HEK293 (cell line): Measurements from ENCODE around the gene TEDDM1.

Source experiments
- GLIS1 ChIP-seq: fragments of 450-650 bp; formaldehyde crosslinking; IDR thresholded peaks from 2 replicates; pipeline ENCODE4 v1.5.1; 2016; ENCODE audit warnings: missing biosample characterization, missing genetic modification characterization
- KLF1 ChIP-seq: fragments of 450-650 bp; formaldehyde crosslinking; IDR thresholded peaks from 2 replicates; pipeline ENCODE4 v1.5.1; 2016; ENCODE audit warnings: missing biosample characterization, missing genetic modification characterization
- ZNF214 ChIP-seq: fragments of 450-650 bp; formaldehyde crosslinking; IDR thresholded peaks from 2 replicates; pipeline ENCODE4 v1.5.1; 2017; ENCODE audit warnings: missing biosample characterization, mild to moderate bottlenecking, missing genetic modification characterization, borderline replicate concordance
- ZNF24 ChIP-seq: fragments of 450-650 bp; formaldehyde crosslinking; IDR thresholded peaks from 2 replicates; pipeline ENCODE4 v1.5.1; 2016; ENCODE audit warnings: missing biosample characterization, missing genetic modification characterization
- ZNF776 ChIP-seq: fragments of 450-650 bp; formaldehyde crosslinking; IDR thresholded peaks from 2 replicates; pipeline ENCODE4 v1.5.0; 2017; ENCODE audit warnings: missing biosample characterization, missing genetic modification characterization, borderline replicate concordance
- TF ChIP-seq, protein P1 (sequence below): fragments of 450-650 bp; formaldehyde crosslinking; IDR thresholded peaks from 2 replicates; pipeline ENCODE4 v1.5.1; 2016; ENCODE audit warnings: missing biosample characterization, missing genetic modification characterization
- TF ChIP-seq, protein P2 (sequence below): sonication (generic); formaldehyde crosslinking; IDR thresholded peaks from 2 replicates; pipeline ENCODE4 v1.8.1; 2022; ENCODE audit warnings: mild to moderate bottlenecking, moderate library complexity, missing genetic modification reagents
- TF ChIP-seq, protein P3 (sequence below): fragments of 450-650 bp; formaldehyde crosslinking; IDR thresholded peaks from 2 replicates; pipeline ENCODE4 v1.5.1; 2017; ENCODE audit warnings: missing biosample characterization, missing genetic modification characterization

DNA sequence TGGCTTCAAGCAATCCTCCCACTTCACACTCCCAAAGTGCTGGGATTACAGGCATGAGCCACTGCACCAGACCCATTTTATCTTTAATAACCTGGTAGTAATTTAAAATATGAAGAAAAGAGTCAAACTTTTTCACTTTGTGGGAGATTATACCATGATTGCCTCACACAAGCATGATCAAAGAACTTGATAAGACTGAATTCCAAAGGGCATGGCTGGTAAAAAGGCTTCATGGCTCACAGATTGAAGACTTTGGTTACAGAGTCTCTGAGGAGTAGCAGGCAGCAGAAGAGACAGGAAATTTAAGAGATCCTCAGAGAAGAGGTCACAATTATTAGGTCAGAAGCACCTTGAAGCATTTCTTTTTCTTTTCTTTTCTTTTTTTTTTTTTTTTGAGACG, 33.1 kb upstream of the TEDDM1 start:
- TF ChIP-seq GLIS1 (tag by site-specific recombination) (no peak), KLF1 (tag by site-specific recombination) (no peak), ZNF776 (tag by site-specific recombination) (no peak), ZNF24 (tag by site-specific recombination) (no peak), ZNF214 (tag by site-specific recombination) (no peak)
- TF ChIP-seq, protein P1, sequence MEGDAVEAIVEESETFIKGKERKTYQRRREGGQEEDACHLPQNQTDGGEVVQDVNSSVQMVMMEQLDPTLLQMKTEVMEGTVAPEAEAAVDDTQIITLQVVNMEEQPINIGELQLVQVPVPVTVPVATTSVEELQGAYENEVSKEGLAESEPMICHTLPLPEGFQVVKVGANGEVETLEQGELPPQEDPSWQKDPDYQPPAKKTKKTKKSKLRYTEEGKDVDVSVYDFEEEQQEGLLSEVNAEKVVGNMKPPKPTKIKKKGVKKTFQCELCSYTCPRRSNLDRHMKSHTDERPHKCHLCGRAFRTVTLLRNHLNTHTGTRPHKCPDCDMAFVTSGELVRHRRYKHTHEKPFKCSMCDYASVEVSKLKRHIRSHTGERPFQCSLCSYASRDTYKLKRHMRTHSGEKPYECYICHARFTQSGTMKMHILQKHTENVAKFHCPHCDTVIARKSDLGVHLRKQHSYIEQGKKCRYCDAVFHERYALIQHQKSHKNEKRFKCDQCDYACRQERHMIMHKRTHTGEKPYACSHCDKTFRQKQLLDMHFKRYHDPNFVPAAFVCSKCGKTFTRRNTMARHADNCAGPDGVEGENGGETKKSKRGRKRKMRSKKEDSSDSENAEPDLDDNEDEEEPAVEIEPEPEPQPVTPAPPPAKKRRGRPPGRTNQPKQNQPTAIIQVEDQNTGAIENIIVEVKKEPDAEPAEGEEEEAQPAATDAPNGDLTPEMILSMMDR = no peak
- TF ChIP-seq, protein P2, sequence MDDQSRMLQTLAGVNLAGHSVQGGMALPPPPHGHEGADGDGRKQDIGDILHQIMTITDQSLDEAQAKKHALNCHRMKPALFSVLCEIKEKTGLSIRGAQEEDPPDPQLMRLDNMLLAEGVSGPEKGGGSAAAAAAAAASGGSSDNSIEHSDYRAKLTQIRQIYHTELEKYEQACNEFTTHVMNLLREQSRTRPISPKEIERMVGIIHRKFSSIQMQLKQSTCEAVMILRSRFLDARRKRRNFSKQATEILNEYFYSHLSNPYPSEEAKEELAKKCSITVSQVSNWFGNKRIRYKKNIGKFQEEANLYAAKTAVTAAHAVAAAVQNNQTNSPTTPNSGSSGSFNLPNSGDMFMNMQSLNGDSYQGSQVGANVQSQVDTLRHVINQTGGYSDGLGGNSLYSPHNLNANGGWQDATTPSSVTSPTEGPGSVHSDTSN (CRISPR knock-in tag) = no peak
- TF ChIP-seq, protein P3, sequence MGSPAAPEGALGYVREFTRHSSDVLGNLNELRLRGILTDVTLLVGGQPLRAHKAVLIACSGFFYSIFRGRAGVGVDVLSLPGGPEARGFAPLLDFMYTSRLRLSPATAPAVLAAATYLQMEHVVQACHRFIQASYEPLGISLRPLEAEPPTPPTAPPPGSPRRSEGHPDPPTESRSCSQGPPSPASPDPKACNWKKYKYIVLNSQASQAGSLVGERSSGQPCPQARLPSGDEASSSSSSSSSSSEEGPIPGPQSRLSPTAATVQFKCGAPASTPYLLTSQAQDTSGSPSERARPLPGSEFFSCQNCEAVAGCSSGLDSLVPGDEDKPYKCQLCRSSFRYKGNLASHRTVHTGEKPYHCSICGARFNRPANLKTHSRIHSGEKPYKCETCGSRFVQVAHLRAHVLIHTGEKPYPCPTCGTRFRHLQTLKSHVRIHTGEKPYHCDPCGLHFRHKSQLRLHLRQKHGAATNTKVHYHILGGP = no peak
